KOPT-K1 (cell line): Measurements from ENCODE around the gene PIK3R2.

Experiments used
- H3K27ac ChIP-seq: fragments of 200-600 bp; sonication (generic); 2 replicates; pipeline ENCODE4 v1.5.1; 2016; ENCODE audit warnings: antibody characterized with exemption, mild to moderate bottlenecking, low read depth, low read length; ENCODE audit not compliant: poor library complexity, severe bottlenecking
- H3K36me3 ChIP-seq: fragments of 200-600 bp; sonication (generic); 2 replicates; pipeline ENCODE4 v1.5.1; 2017; ENCODE audit warnings: antibody characterized with exemption, mild to moderate bottlenecking, low read length, moderate library complexity; ENCODE audit not compliant: insufficient read depth
- H3K9me3 ChIP-seq: fragments of 200-600 bp; sonication (generic); 2 replicates; pipeline ENCODE4 v1.5.1; 2017; ENCODE audit warnings: antibody characterized with exemption, low read length, mild to moderate bottlenecking; ENCODE audit not compliant: insufficient read depth, poor library complexity, severe bottlenecking

The PIK3R2 gene

GRCh38 chr19:18193388-18194180 is 40.6 kb downstream of the PIK3R2 start:
- Histone ChIP-seq H3K9me3 (no peaks in the 10 kb centered on the region), H3K27ac (peak overlapping the region; percentile 64), H3K36me3 (peaks cover 12% of the 10 kb centered on the region; the same call in 1 of the 2 replicates)

GRCh38 chr19:18194181-18194530 is 41.2 kb downstream of the PIK3R2 start:
- no peak overlapping the region for H3K27ac ChIP-seq
- no peaks in the 10 kb centered on the region for H3K9me3 ChIP-seq
- peaks cover 16% of the 10 kb centered on the region; the same call in 1 of the 2 replicates for H3K36me3 ChIP-seq

GRCh38 chr19:18194554-18195238 is 41.7 kb downstream of the PIK3R2 start:
- H3K9me3 ChIP-seq = no peaks in the 10 kb centered on the region
- no peak overlapping the region for H3K27ac ChIP-seq
- H3K36me3 ChIP-seq = peaks cover 20% of the 10 kb centered on the region; the same call in 1 of the 2 replicates

- Histone ChIP-seq H3K9me3 (no peaks in the 10 kb centered on the region), H3K27ac (no peak overlapping the region), H3K36me3 (peaks cover 20% of the 10 kb centered on the region; the same call in 1 of the 2 replicates)
Measured at GRCh38 chr19:18196511-18196845, 43.5 kb downstream of the PIK3R2 start.

- Histone ChIP-seq H3K36me3 (peaks cover 20% of the 10 kb centered on the region; the same call in 1 of the 2 replicates), H3K27ac (no peak overlapping the region), H3K9me3 (no peaks in the 10 kb centered on the region)
Measured at GRCh38 chr19:18197306-18197705, 44.3 kb downstream of the PIK3R2 start.

GRCh38 chr19:18197941-18198340 is 45.0 kb downstream of the PIK3R2 start:
- peaks cover 20% of the 10 kb centered on the region; the same call in 1 of the 2 replicates for H3K36me3 ChIP-seq
- H3K27ac ChIP-seq = no peak overlapping the region
- H3K9me3 ChIP-seq = no peaks in the 10 kb centered on the region

- Histone ChIP-seq H3K36me3 (peaks cover 20% of the 10 kb centered on the region; the same call in 1 of the 2 replicates), H3K9me3 (no peaks in the 10 kb centered on the region), H3K27ac (no peak overlapping the region)
Measured at GRCh38 chr19:18198374-18198773, 45.4 kb downstream of the PIK3R2 start.

- H3K9me3 ChIP-seq = no peaks in the 10 kb centered on the region
- peaks cover 14% of the 10 kb centered on the region; the same call in 1 of the 2 replicates for H3K36me3 ChIP-seq
- H3K27ac ChIP-seq = no peak overlapping the region
Measured at GRCh38 chr19:18202397-18202777, 49.4 kb downstream of the PIK3R2 start.

- H3K36me3 ChIP-seq = peaks cover 14% of the 10 kb centered on the region; the same call in 1 of the 2 replicates
- no peaks in the 10 kb centered on the region for H3K9me3 ChIP-seq
- H3K27ac ChIP-seq = peak overlapping the region; percentile 22
Measured at GRCh38 chr19:18202778-18203407, 49.9 kb downstream of the PIK3R2 start.

- H3K36me3 ChIP-seq = peaks cover 10% of the 10 kb centered on the region; the same call in 1 of the 2 replicates
- H3K27ac ChIP-seq = peak overlapping the region; percentile 22
- H3K9me3 ChIP-seq = no peaks in the 10 kb centered on the region
Measured at GRCh38 chr19:18203408-18203862, 50.5 kb downstream of the PIK3R2 start.

- Histone ChIP-seq H3K27ac (peak within 1 kb of the TSS; percentile 57), H3K36me3 (peaks cover 6% of the 10 kb centered on the region; the same call in 1 of the 2 replicates), H3K9me3 (no peaks in the 10 kb centered on the region)
Measured at GRCh38 chr19:18203863-18204393, 51.0 kb downstream of the PIK3R2 start, which contains the start of gene RAB3A. TSS of gene RAB3A (minus strand) at chr19:18204042. CDS start at chr19:18202740, 1,302 bp downstream.

- Histone ChIP-seq H3K9me3 (no peaks in the 10 kb centered on the region), H3K36me3 (no peaks in the 10 kb centered on the region), H3K27ac (peak overlapping the region; percentile 57)
Measured at GRCh38 chr19:18204394-18205199, 51.6 kb downstream of the PIK3R2 start.

- no peaks in the 10 kb centered on the region for H3K36me3 ChIP-seq
- H3K27ac ChIP-seq = peak overlapping the region; percentile 57
- no peaks in the 10 kb centered on the region for H3K9me3 ChIP-seq
Measured at GRCh38 chr19:18205200-18205892, 52.4 kb downstream of the PIK3R2 start.

GRCh38 chr19:18206018-18206417 is 53.1 kb downstream of the PIK3R2 start:
- H3K36me3 ChIP-seq = no peaks in the 10 kb centered on the region
- no peak overlapping the region for H3K27ac ChIP-seq
- H3K9me3 ChIP-seq = no peaks in the 10 kb centered on the region
